Ishikawa (cell line): Measurements from ENCODE around the gene SLC46A1.

Source experiments
- CEBPB ChIP-seq: IDR thresholded peaks from 2 replicates; pipeline ENCODE4 v1.6.1; 2012
- CREB1 ChIP-seq: IDR thresholded peaks from 2 replicates; pipeline ENCODE4 v1.6.1; 2012; ENCODE audit warnings: low read depth
- EGR1 ChIP-seq: IDR thresholded peaks from 2 replicates; pipeline ENCODE4 v1.6.1; 2012
- EP300 ChIP-seq: IDR thresholded peaks from 2 replicates; pipeline ENCODE4 v1.6.1; 2012; ENCODE audit warnings: borderline replicate concordance
- FOXM1 ChIP-seq: IDR thresholded peaks from 2 replicates; pipeline ENCODE4 v1.6.1; 2012; ENCODE audit warnings: low read depth, borderline replicate concordance
- NFIC ChIP-seq: IDR thresholded peaks from 2 replicates; pipeline ENCODE4 v1.6.1; 2012
- RAD21 ChIP-seq: IDR thresholded peaks from 2 replicates; pipeline ENCODE4 v1.6.1; 2012; ENCODE audit warnings: low read depth
- REST ChIP-seq: IDR thresholded peaks from 2 replicates; pipeline ENCODE4 v1.6.1; 2012; ENCODE audit warnings: low read depth, mild to moderate bottlenecking
- TAF1 ChIP-seq: IDR thresholded peaks from 2 replicates; pipeline ENCODE4 v1.6.1; 2012; ENCODE audit warnings: low read depth, mild to moderate bottlenecking
- TCF12 ChIP-seq: IDR thresholded peaks from 2 replicates; pipeline ENCODE4 v1.6.1; 2012; ENCODE audit warnings: low read depth
- TEAD4 ChIP-seq: IDR thresholded peaks from 2 replicates; pipeline ENCODE4 v1.6.1; 2012
- YY1 ChIP-seq: IDR thresholded peaks from 2 replicates; pipeline ENCODE4 v1.6.1; 2012; ENCODE audit warnings: low read depth
- ZBTB7A ChIP-seq: IDR thresholded peaks from 2 replicates; pipeline ENCODE4 v1.6.1; 2012; ENCODE audit warnings: low read depth
- TF ChIP-seq, protein P1 (sequence below): IDR thresholded peaks from 2 replicates; pipeline ENCODE4 v1.6.1; 2012
- TF ChIP-seq, protein P2 (sequence below): IDR thresholded peaks from 2 replicates; pipeline ENCODE4 v1.6.1; 2012

SLC46A1 gene

DNA sequence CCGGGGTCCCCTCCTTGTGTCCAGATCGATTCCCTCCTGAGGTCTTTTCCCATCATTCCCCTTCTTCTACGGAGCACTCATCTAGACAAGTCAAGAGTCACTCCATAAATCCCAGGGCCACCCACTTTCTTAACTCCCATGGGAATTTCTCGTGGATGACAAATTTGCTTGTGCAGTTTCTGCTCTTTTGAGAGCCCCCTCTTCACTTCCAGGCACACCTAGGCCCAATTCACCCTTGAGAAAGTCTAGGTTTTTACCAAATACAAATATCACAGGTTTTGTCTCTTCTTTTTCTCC, 48.2 kb downstream of the SLC46A1 start:
- TF ChIP-seq, protein P1, sequence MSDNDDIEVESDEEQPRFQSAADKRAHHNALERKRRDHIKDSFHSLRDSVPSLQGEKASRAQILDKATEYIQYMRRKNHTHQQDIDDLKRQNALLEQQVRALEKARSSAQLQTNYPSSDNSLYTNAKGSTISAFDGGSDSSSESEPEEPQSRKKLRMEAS = no peak
- TF ChIP-seq TCF12 = no peak

GRCh38 chr17:28357061-28357900, 48.7 kb downstream of the SLC46A1 start, which contains the start of gene POLDIP2:
POLDIP2 (minus strand) TSS chr17:28357527; CDS start chr17:28357448, 79 bp downstream.
- TF ChIP-seq RAD21 (no peak), TCF12 (peak; percentile 43; the same call in 1 of the 2 replicates), TEAD4 (no peak), CREB1 (peak; percentile 77), EP300 (no peak), NFIC (no peak), YY1 (peak; percentile 96), EGR1 (peak; percentile 21; the same call in 1 of the 2 replicates), CEBPB (no peak), ZBTB7A (no peak), REST (no peak), TAF1 (peak; percentile 90)
- TF ChIP-seq, protein P2, sequence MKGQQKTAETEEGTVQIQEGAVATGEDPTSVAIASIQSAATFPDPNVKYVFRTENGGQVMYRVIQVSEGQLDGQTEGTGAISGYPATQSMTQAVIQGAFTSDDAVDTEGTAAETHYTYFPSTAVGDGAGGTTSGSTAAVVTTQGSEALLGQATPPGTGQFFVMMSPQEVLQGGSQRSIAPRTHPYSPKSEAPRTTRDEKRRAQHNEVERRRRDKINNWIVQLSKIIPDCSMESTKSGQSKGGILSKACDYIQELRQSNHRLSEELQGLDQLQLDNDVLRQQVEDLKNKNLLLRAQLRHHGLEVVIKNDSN = peak; percentile 98
- TF ChIP-seq, protein P1 = peak; percentile 47; the same call in 1 of the 2 replicates

- TF ChIP-seq NFIC = no peak
- no peak for TF ChIP-seq CEBPB
- TF ChIP-seq EP300 = no peak
- no peak for TF ChIP-seq TAF1
- no peak for TF ChIP-seq REST
- no peak for TF ChIP-seq RAD21
- TF ChIP-seq, protein P1 = no peak
- TF ChIP-seq FOXM1 = no peak
- TF ChIP-seq TEAD4 = no peak
- no peak for TF ChIP-seq YY1
- TF ChIP-seq CREB1 = no peak
- TF ChIP-seq ZBTB7A = no peak
- TF ChIP-seq, protein P2 = no peak
- no peak for TF ChIP-seq EGR1
- no peak for TF ChIP-seq TCF12
Measured at GRCh38 chr17:28350271-28350670, 55.7 kb downstream of the SLC46A1 start.

- no peak for TF ChIP-seq EP300
- TF ChIP-seq CEBPB = no peak
- TF ChIP-seq, protein P1 = no peak
- TF ChIP-seq NFIC = no peak
- no peak for TF ChIP-seq FOXM1
- TF ChIP-seq, protein P2 = no peak
- TF ChIP-seq EGR1 = no peak
- TF ChIP-seq YY1 = no peak
- TF ChIP-seq ZBTB7A = no peak
- TF ChIP-seq RAD21 = no peak
- no peak for TF ChIP-seq TEAD4
Measured at GRCh38 chr17:28348979-28349378, 57.0 kb downstream of the SLC46A1 start.

- TF ChIP-seq ZBTB7A (no peak), TEAD4 (peak; percentile 61), EP300 (peak; percentile 3; the same call in 1 of the 2 replicates), FOXM1 (no peak), TCF12 (no peak), NFIC (peak; percentile 57), YY1 (no peak)
- TF ChIP-seq, protein P2 = no peak
Measured at GRCh38 chr17:28347261-28347891, 58.6 kb downstream of the SLC46A1 start.
